Activated CD4-positive, alpha-beta T cell treated with anti-CD3 and anti-CD28 coated beads, Interleukin-10, Interleukin-2, amounts not matched to agents 100 ng/mL and 50 ng/mL, durations not matched to agents 16 hours and 8 hours (primary cell): Measurements from ENCODE around the gene TMEM144.
"Not testable (repeated sequence)": the region's sequence is repeated elsewhere in the genome, so short reads cannot be mapped to it uniquely, and the experiment has no call there.

ENCODE experiments used
- DNase-seq: peaks from one replicate; pipeline ENCODE4 v3.0.0-alpha.2; 2020

TMEM144 gene

GRCh38 chr4:158238575-158238974, 28.3 kb downstream of the TMEM144 start:
- DNase-seq = no peak

DNA sequence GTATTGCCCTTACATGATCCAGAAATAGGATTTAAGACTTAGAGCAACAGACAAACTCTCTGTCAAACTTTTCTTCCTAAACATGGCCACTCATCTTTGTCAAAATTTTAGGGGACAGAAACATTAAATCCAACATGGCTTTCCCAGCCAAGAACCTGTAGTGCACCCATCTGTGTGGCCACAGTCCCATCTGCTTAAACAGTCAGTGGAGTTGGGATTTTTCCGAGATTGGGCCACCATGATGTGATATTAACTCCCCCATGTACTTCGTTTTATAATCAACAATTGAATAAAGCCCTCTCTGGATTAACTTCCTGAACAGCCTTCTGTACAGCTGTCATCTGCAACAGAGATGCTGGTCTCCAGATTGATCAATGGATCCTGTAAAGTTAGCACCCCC, 28.9 kb downstream of the TMEM144 start:
- DNase-seq = no peak

GRCh38 chr4:158243071-158243470, 32.8 kb downstream of the TMEM144 start:
- no peak for DNase-seq

DNA sequence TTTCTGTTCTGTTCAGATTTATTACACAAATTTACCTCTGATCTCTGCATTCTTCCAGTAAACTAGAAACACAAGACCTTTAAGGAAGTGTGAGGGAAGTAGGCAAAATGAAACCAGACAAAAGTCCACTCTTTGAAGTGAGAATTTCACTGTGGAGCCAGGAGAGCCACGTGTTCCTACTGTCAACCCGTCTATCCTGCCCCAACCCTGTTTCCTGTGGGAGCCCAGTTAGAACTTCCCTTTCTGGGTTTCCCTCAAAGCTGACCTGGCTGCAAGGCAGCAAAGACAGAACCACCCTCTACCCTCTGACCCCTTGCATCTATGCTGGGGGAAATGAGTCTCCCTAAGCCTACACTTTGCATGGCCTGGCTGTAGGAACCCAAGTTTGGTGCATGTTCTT, 40.0 kb downstream of the TMEM144 start:
- DNase-seq = no peak

DNA sequence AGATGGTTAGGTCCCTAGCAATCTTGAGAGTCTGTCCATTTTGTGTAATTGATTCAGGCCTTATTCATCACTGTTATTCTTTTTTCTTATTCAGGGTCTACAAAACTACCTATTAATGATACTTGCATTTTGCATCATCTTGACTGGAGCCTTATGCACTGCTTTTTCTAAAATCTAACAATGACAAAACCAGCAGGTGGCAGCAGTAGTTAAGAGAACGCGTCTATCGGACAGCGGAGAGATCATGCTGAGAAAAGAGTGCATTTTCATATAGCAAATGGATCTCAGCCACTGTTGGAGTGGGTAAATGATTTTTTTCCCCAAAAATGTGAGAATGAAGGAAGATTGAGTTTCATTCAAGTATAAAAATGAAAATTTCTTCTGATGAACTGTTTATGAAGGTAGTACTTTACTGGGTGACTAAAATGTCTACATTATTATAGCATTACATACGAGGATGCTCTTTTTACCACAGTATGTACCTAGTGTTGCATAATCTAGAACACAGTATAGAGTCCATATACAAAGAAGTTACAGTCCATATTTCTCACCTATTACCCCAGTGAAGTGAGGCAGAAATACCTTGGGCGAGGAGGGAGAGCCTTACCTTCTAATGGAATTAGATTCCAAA, 43.2 kb downstream of the TMEM144 start:
- peak; percentile 60 for DNase-seq

DNA sequence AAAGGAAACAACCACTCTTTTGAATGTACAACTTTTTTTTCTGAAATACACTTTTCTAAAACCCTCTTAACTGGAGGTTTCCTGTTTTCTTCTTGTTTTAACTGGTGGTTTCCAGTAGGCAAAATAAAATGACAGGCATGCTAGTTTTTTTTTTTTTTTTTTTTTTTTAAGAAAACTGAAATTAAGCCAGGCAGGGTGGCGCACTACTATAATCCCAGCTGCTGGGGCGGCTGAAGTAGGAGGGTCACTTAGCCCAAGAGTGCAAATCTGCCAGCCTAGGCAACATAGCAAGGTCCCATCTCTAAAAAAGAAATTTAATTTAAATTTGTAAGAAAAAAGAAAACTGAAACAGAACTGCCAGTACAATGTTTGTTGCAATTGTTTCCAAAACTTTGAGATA, 44.0 kb downstream of the TMEM144 start:
- DNase-seq = no peak

- peak; percentile 25 for DNase-seq
Observed at GRCh38 chr4:158255727-158256324, 45.5 kb downstream of the TMEM144 start.

GRCh38 chr4:158259955-158260575, 49.8 kb downstream of the TMEM144 start:
- DNase-seq = peak; percentile 23

- no peak for DNase-seq
Observed at GRCh38 chr4:158261480-158261879, 51.2 kb downstream of the TMEM144 start.

DNA sequence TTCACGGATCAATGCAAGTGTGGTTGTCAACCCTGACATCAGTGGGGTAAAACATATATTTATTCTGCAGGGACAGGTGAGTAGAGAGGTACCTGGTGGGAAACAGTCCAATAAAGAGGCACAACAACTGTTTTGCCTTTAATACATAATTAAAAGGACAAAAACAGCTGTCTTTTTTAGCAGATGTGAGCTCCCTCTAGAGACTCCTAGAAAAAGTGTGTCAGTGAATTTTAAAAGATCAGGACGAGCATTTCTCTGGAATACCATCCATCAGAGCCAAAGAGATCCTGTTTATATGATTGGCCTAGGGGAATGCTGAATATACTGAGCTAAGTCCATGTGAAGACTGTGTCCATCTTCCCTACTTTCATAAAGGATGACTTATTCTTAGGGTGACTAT, 58.3 kb downstream of the TMEM144 start:
- DNase-seq = no peak

GRCh38 chr4:158274636-158275035, 64.3 kb downstream of the TMEM144 start:
- DNase-seq = no peak

DNA sequence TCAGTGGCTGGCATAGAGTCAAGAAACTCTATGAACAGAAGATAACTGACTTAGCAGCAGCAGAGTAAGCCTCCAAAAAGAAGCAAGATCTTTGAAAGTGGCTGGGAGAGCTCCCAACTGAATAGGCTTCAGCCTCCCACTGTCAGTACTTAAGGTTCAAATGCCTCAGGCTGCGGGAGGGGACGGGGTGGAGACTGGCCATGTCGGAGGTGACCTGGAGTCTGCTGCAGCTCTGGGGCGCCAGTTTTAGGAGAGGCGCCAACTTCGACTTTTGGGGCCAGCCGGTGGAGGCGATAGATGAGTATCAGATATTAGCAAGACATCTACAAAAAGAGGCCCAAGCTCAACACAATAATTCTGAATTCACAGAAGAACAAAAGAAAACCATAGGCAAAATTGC, 67.3 kb downstream of the TMEM144 start:
- DNase-seq = no peak

DNA sequence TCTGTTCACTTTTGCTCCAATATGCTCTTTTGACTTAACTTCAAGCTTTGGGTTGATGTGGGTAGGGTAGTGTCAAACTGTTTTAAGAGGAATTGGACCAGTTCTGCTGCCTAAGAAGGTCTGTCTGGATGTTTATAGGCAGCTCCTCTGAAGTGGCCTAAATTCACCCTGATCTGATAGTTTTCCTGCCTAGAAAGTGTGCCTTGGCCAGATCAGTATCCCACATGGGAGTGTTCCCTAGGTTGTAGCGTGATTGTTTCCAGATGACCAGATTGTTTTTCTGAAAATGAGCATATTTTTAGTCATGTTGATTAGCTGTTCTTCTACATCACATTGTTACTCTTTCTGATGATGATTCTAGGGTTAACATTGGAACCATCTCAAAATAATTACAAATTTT, 68.8 kb downstream of the TMEM144 start:
- DNase-seq = not testable (repeated sequence)

DNA sequence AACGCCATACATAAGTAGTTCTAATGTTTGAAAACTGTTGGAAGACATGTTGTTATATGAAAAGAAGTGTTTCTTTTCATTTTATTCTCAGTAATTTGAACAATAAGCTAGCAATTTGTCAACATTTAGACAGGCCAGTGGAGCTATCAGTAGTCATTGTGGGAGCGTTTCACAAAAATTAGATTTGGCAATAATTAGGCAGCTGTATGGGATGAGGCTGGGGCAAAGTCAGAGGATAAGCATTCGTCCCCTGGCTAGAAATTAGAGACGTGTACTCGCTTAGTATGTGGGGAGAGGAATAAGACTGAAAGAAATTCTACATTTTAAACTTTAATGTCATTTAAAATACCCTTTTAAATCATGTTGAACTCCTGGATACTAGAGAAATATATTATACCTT, 70.6 kb downstream of the TMEM144 start:
- DNase-seq = no peak

GRCh38 chr4:158282252-158282651, 72.0 kb downstream of the TMEM144 start:
- DNase-seq = no peak

DNA sequence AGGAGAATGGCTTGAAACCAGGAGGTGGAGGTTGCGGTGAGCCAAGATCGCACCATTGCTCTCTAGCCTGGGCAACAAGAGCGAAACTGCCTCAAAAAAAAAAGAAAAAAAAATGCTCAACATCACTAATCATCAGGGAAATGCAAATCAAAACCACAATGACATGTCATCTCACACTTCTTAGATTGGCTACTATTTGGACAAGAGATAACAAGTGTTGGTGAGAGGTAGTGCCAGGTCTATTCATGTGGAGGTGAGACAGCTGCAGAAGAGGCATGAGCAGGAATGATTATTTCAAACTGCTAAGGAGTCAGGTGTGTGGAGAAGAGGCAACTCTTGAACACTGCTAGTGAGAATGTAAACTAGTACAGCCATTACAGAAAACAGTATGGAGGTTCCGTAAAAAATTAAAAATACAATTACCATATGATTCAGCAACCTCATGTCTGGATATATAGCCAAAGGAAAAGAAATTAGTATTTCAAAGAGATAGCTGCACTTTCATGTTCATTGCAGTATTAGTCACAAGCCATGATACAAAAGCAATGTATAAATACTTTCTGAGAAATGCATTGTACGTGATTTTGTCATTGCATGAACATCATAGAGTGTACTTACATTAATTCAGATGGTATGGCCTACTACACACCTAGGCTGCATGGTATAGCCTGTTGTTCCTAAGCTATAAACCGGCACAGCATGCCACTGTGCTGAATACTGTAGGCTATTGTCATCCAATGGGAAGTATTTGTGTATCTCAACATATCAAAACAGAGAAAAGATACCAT, 75.3 kb downstream of the TMEM144 start:
- no peak for DNase-seq

DNA sequence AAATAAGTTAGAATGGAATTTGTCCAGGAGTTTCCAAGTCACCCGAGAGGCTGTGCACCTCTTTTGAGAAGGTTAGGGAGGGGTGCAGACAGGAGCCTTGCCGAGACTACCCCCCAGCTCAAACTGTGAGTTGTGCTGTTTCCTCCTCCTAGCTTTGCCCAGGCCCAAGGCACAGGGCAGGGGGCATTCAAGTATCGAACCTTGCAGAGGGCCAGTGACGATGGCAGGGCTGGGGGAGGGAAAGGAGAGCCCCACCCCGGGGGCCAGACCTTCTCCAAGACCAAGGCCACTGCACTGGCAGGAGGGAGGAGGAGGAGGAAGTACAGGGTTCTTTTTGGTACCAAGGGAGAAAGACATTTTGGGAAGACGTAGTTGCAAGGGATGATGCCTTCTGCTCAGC, 80.6 kb downstream of the TMEM144 start:
- no peak for DNase-seq

- no peak for DNase-seq
Observed at GRCh38 chr4:158291334-158292055, 81.2 kb downstream of the TMEM144 start.

- no peak for DNase-seq
Observed at GRCh38 chr4:158292156-158292555, 81.9 kb downstream of the TMEM144 start.

- DNase-seq = no peak
Observed at GRCh38 chr4:158295053-158295452, 84.8 kb downstream of the TMEM144 start.

DNA sequence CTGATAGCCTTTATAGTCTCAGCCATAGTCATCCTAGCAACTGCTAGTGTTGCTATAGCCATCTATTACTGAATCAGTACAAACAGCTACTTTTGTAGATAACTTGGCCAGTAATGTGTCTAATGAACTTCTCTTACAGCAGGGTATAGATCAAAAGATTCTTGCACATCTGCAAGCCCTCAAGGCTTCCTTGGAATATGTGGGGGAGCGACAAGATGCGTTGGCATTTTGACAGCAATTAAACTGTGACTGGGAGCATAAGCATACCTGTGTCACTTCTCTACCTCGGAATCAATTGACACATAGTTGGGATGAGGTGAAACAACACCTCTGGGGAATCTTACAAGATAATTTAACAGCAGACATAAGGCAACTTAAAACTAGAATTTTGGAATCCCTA, 87.6 kb downstream of the TMEM144 start:
- no peak for DNase-seq

GRCh38 chr4:158299459-158300007, 89.2 kb downstream of the TMEM144 start:
- DNase-seq = no peak

DNA sequence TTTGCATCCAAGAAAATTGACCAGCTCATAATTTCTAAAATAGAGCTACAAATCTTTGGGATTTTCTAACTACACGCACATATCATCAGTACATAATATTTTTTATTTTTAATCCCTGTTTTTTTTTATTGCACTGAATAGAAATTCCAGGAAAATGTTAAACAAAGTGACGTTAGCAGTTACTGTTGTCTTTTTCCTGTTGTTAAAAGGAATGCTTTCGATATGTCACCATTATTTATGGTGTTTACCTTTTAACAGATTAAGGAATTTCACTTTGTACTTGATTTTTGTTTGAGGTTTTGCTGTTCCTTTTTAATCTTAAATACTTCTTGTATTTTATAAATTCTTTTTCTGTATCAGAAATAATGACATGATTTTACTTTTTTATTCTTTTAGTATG, 89.7 kb downstream of the TMEM144 start:
- DNase-seq = no peak
